Measurements from ENCODE around the gene CFAP57.
A peak's percentile ranks its signal among the peaks of the same experiment; 100 is the strongest.
"Not testable (repeated sequence)": the region's sequence is repeated elsewhere in the genome, so short reads cannot be mapped to it uniquely, and the experiment has no call there.

Gene CFAP57

GRCh38 chr1:43172527-43172972, 420 bp downstream of the CFAP57 start:
- peak; percentile 74 for DNase-seq (ENCODE audit: low read depth, low spot score)

- no peak for DNase-seq (ENCODE audit: low read depth, low spot score)
Observed at GRCh38 chr1:43174873-43175272, 2.7 kb downstream of the CFAP57 start.

GRCh38 chr1:43177691-43178090, 5.6 kb downstream of the CFAP57 start:
- DNase-seq (ENCODE audit: low read depth, low spot score), result peak; percentile 44

GRCh38 chr1:43184388-43184787, 12.3 kb downstream of the CFAP57 start:
- no peak for DNase-seq (ENCODE audit: low read depth, low spot score)

GRCh38 chr1:43184995-43185394, 12.9 kb downstream of the CFAP57 start:
- DNase-seq (ENCODE audit: low read depth, low spot score), result no peak

GRCh38 chr1:43188106-43188505, 16.0 kb downstream of the CFAP57 start:
- DNase-seq (ENCODE audit: low read depth, low spot score), result no peak

- no peak for DNase-seq (ENCODE audit: low read depth, low spot score)
Observed at GRCh38 chr1:43194509-43194908, 22.4 kb downstream of the CFAP57 start.

- DNase-seq (ENCODE audit: low read depth, low spot score), result no peak
Observed at GRCh38 chr1:43197343-43198127, 25.4 kb downstream of the CFAP57 start.

- DNase-seq (ENCODE audit: low read depth, low spot score), result no peak
Observed at GRCh38 chr1:43199093-43199726, 27.1 kb downstream of the CFAP57 start.

GRCh38 chr1:43203859-43204258, 31.7 kb downstream of the CFAP57 start:
- DNase-seq (ENCODE audit: low read depth, low spot score), result no peak

- DNase-seq (ENCODE audit: low read depth, low spot score), result no peak
Observed at GRCh38 chr1:43204394-43204793, 32.3 kb downstream of the CFAP57 start.

- no peak for DNase-seq (ENCODE audit: low read depth, low spot score)
Observed at GRCh38 chr1:43205671-43206070, 33.5 kb downstream of the CFAP57 start.

- DNase-seq (ENCODE audit: low read depth, low spot score), result peak; percentile 95
Observed at GRCh38 chr1:43206600-43207228, 34.6 kb downstream of the CFAP57 start.

- DNase-seq (ENCODE audit: low read depth, low spot score), result peak; percentile 18
Observed at GRCh38 chr1:43207229-43207853, 35.2 kb downstream of the CFAP57 start.

- DNase-seq (ENCODE audit: low read depth, low spot score), result not testable (repeated sequence)
Observed at GRCh38 chr1:43208277-43208676, 36.1 kb downstream of the CFAP57 start.

GRCh38 chr1:43214501-43215444, 42.6 kb downstream of the CFAP57 start:
- no peak for DNase-seq (ENCODE audit: low read depth, low spot score)

GRCh38 chr1:43217747-43218146, 45.6 kb downstream of the CFAP57 start:
- no peak for DNase-seq (ENCODE audit: low read depth, low spot score)

GRCh38 chr1:43220905-43221778, 49.0 kb downstream of the CFAP57 start:
- no peak for DNase-seq (ENCODE audit: low read depth, low spot score)

GRCh38 chr1:43221797-43222196, 49.7 kb downstream of the CFAP57 start:
- DNase-seq (ENCODE audit: low read depth, low spot score), result no peak

- DNase-seq (ENCODE audit: low read depth, low spot score), result no peak
Observed at GRCh38 chr1:43222879-43223278, 50.7 kb downstream of the CFAP57 start.
